Kidney (tissue), 14 donors: Measurements from ENCODE around the gene PPP1CA. TPM values are rescaled to one million over a fixed set of nuclear protein-coding genes. Genes with fewer than 3 reads are reported as not detected.
A peak's percentile ranks its signal among the peaks of the same experiment; 100 is the strongest.

ENCODE experiments used
- DNase-seq, 5 donors: peaks; one replicate each; pipeline ENCODE4 v3.0.0-alpha.2; 2013 to 2020
- FAIRE-seq: peaks from 2 replicates; lab custom pipeline; 2012; peaks lifted over from hg19 to GRCh38; lab: Jason Lieb, UNC
- H3K27ac ChIP-seq, 2 donors: one replicate each; pipeline ENCODE4 v1.7.0; 2013; ENCODE audit warnings: low read depth in 2 of 2, low read length in 2 of 2, inconsistent platforms in 1 of 2
- H3K27me3 ChIP-seq: one replicate; pipeline ENCODE4 v1.7.1; 2013; ENCODE audit warnings: low read length, inconsistent platforms; ENCODE audit not compliant: control insufficient read depth, insufficient read depth
- H3K36me3 ChIP-seq, 3 donors: one replicate each; pipeline versions ENCODE4 v1.7.0 to v1.7.1; 2013; ENCODE audit warnings: low read length in 3 of 3, control low read depth in 1 of 3, inconsistent platforms in 1 of 3; ENCODE audit not compliant: insufficient read depth in 3 of 3, control insufficient read depth in 2 of 3
- H3K4me1 ChIP-seq, 3 donors: one replicate each; pipeline versions ENCODE4 v1.7.0 to v1.7.1; 2013; ENCODE audit warnings: low read length in 3 of 3, inconsistent platforms in 1 of 3, low read depth in 1 of 3; ENCODE audit not compliant: control insufficient read depth in 2 of 3, insufficient read depth in 2 of 3
- H3K4me3 ChIP-seq, 3 donors: one replicate each; pipeline versions ENCODE4 v1.7.0 to v1.8.1; 2013; ENCODE audit warnings: low read length in 3 of 3, control low read depth in 1 of 3, inconsistent platforms in 1 of 3
- H3K9ac ChIP-seq, 3 donors: one replicate each; pipeline versions ENCODE4 v1.7.0 to v1.7.1; 2013; ENCODE audit warnings: low read length in 3 of 3, control low read depth in 1 of 3, inconsistent platforms in 1 of 3
- H3K9me3 ChIP-seq, 3 donors: one replicate each; pipeline versions ENCODE4 v1.7.0 to v1.7.1; 2013; ENCODE audit warnings: low read length in 3 of 3, control low read depth in 1 of 3, inconsistent platforms in 1 of 3; ENCODE audit not compliant: control insufficient read depth in 2 of 3, insufficient read depth in 1 of 3
- intact Hi-C: fragments of 100-400 bp; cut with DNase I; formaldehyde crosslinking; loops from one replicate; pipeline ENCODE4 v1.11.1; 2022
- polyA plus RNA-seq: library from polyadenylated mRNA; stranded (reverse); fragments of 350-450 nt; fragmentation: Illumina TruSeq; extraction: RNeasy Lipid Tissue Mini Kit (QIAGEN cat#74804); gene quantifications from one replicate; pipeline ENCODE4 v1.2.3, GENCODE V29; 2014; ENCODE audit warnings: low read depth, low replicate concordance; ENCODE audit not compliant: insufficient read depth
- total RNA-seq: library from RNA; stranded (reverse); fragmentation: NEBNext Ultra II Directional; extraction: Animal tissue kit (Norgen Biotek cat#: 25700); gene quantifications from one replicate; pipeline ENCODE4 v1.2.1, GENCODE V29; 2021
- TF ChIP-seq, protein P1 (sequence below): IDR thresholded peaks from 3 replicates; pipeline ENCODE4 v1.5.1; 2012; ENCODE audit warnings: mild to moderate bottlenecking, moderate library complexity, borderline replicate concordance; ENCODE audit not compliant: insufficient read depth; ENCODE audit errors: extremely low read depth
- donor health status: control.
- donor health status: control.
- donor health status: control.
- donor health status: control.
- donor health status: control.
- donor health status: DM: yes; HTN: yes; CAD: no.
- donor health status: Normal renal cell carcinoma (clear cell type).

PPP1CA gene
- total and polyA plus RNA-seq, 2 donors from 2014 or later, result 155 to 210 TPM

DNA sequence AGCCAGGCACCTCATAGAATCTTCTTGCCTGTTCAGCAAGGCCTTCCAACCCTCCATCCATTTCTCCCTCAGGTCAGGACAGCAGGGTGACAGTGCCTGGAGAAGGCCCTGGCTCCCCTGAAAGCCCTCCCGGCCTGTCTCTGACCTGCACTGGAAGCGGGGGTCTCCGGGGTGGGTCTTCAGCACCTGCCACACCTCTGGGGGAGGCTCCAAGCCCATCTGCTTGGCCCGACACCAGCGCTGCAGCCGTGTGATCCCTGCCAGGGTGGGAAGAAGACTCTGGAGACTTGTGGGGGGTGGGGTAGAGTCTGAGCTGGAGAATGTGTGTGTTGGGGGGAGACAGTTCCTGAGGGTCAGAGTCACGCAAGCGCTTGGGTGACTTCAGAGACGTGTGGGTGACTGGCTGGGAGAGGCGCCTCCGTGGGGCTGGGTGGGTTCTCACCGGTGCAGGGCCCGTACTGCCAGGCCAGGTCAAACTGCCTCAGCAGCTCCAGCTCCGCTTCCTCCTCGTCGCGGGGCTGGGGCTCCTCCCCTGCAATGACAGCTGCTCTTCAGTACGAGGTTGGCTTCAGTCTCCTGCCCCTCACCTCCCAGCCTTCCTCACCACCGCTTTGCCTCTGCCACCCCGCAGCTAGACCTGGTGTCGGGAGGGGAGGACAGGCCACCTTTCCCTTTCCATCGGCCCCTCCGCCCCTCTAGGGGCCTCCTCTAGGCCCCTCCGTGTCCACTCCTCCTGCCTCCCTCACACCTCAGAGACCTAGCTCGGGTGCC lies 48.9 kb downstream of the PPP1CA start:
- TF ChIP-seq, protein P1, sequence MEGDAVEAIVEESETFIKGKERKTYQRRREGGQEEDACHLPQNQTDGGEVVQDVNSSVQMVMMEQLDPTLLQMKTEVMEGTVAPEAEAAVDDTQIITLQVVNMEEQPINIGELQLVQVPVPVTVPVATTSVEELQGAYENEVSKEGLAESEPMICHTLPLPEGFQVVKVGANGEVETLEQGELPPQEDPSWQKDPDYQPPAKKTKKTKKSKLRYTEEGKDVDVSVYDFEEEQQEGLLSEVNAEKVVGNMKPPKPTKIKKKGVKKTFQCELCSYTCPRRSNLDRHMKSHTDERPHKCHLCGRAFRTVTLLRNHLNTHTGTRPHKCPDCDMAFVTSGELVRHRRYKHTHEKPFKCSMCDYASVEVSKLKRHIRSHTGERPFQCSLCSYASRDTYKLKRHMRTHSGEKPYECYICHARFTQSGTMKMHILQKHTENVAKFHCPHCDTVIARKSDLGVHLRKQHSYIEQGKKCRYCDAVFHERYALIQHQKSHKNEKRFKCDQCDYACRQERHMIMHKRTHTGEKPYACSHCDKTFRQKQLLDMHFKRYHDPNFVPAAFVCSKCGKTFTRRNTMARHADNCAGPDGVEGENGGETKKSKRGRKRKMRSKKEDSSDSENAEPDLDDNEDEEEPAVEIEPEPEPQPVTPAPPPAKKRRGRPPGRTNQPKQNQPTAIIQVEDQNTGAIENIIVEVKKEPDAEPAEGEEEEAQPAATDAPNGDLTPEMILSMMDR, result no peak
- Histone ChIP-seq H3K9me3 (no peaks in the 10 kb centered on the region), H3K27me3 (no peaks in the 10 kb centered on the region), H3K4me1 (peaks cover 2 to 47% (median 33%) of the 10 kb centered on the region in 3 donors), H3K4me3 (peak overlapping the region; percentile 66 to 88 (median 81)), H3K36me3 (no peaks in the 10 kb centered on the region), H3K9ac (peak overlapping the region; percentile 77 to 96 (median 95)), H3K27ac (peak overlapping the region; percentile 99 to 100)
- no peak for FAIRE-seq
- peak in 1 of 5 donors; percentile 90 for DNase-seq
- intact Hi-C loops, result no loop called here

DNA sequence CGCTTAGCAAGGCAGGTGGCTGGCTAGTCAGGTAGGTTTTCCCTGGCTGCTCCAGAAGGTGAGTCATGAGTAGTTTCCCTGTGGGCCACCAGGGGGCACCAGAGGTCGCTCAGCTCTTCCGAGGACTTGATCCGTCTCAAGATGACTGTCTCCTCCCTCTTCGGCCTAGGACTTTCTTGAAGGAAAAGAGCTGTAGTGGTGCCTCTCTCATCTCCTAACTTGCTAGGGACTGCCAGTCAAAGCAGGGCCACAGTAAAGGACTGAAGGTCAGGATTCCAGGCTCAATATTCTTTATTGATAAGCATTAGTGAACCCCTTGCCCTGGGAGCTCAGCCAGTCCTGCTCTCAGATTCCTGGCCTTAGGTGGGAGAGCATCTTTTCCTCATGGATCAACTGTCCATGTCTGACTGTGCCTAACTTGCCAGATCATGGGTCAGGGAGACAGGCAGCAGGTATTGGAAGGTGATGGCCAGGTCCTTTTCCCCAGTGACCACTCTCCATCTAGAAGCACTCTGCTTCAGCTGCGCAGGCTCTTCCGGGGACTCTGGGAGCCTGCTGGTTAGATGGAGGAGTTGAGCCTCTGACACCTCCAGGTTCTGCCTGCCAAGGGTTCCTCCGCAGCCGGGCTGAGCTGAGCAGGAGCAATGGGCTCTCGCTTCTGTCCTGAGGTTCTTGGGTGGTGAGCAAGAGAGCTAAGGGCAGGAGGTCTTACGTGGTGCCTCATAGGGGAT lies 50.2 kb downstream of the PPP1CA start:
- Histone ChIP-seq H3K9me3 (no peaks in the 10 kb centered on the region), H3K27me3 (no peaks in the 10 kb centered on the region), H3K9ac (peak overlapping the region in 1 of 3 donors; percentile 43), H3K36me3 (no peaks in the 10 kb centered on the region), H3K4me1 (peaks cover 0 to 37% (median 29%) of the 10 kb centered on the region in 3 donors), H3K27ac (peak overlapping the region; percentile 15 to 55), H3K4me3 (no peak overlapping the region)
- FAIRE-seq (no peak), DNase-seq (peak; percentile 56 to 86 (median 78))
- TF ChIP-seq, protein P1, result peak; percentile 96
- intact Hi-C loops, result no loop called here

DNA sequence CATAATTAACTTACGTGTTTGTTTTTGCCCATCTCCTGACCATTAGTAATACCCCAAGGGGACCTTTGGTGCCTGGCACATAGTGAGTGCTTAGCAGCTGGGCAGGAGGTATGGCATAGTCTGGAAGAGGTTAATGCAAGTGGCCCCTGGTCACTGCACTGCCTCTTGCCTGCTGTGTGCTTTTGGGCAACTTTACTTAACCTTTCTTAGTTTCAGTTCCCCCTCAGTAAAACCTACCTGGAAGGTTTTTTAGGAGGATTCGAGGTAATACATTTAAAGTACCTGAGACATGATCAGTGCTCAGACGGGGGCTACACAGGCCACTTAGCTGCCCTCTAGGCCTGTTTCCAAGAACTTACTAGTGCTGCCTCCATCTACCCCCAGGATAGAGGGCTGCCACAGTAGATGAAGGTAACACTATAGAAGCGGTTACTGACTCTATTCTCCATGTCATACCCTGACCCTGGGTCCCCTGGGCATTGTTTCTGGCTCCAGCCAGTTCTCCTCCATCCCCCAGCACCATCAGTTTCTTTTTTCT lies 51.7 kb downstream of the PPP1CA start:
- FAIRE-seq (no peak), DNase-seq (no peak)
- no peaks in the 10 kb centered on the region for H3K27me3 ChIP-seq
- H3K36me3 ChIP-seq, result no peaks in the 10 kb centered on the region
- no peak overlapping the region for H3K4me3 ChIP-seq
- TF ChIP-seq, protein P1, result no peak
- intact Hi-C loops, result loop anchor here (5.0 kb wide), 1 partner anchor 32 kb away; no protein-coding TSS in a partner anchor
- H3K27ac ChIP-seq, result no peak overlapping the region
- H3K4me1 ChIP-seq, result peaks cover 0 to 27% (median 16%) of the 10 kb centered on the region in 3 donors
- no peaks in the 10 kb centered on the region for H3K9me3 ChIP-seq
- H3K9ac ChIP-seq, result no peak overlapping the region
